HG02970 (cell line): ENCODE results near the gene PLEKHJ1.

ENCODE experiments used
- ATAC-seq: cut with Tn5 transposase; IDR thresholded peaks from one replicate; pipeline ENCODE4 v1.9.1; 2021; ENCODE audit warnings: mild to moderate bottlenecking, moderate library complexity, moderate number of reproducible peaks; ENCODE audit not compliant: unreplicated experiment, low FRiP score

PLEKHJ1 gene

GRCh38 chr19:2270157-2270422 lies 34.0 kb upstream of the PLEKHJ1 start:
- ATAC-seq, result no peak

GRCh38 chr19:2269244-2270156 lies 33.4 kb upstream of the PLEKHJ1 start:
- peak; percentile 58 for ATAC-seq

- ATAC-seq, result no peak
Measured at GRCh38 chr19:2268861-2269243, 32.7 kb upstream of the PLEKHJ1 start.

GRCh38 chr19:2268480-2268830 lies 32.3 kb upstream of the PLEKHJ1 start:
- no peak for ATAC-seq

- ATAC-seq, result no peak
Measured at GRCh38 chr19:2266183-2266993, 30.3 kb upstream of the PLEKHJ1 start.

GRCh38 chr19:2261438-2262172 lies 25.5 kb upstream of the PLEKHJ1 start:
- ATAC-seq, result no peak

- ATAC-seq, result no peak
Measured at GRCh38 chr19:2260341-2260805, 24.2 kb upstream of the PLEKHJ1 start.

- ATAC-seq, result no peak
Measured at GRCh38 chr19:2259336-2259735, 23.2 kb upstream of the PLEKHJ1 start.

GRCh38 chr19:2255982-2256685 lies 20.0 kb upstream of the PLEKHJ1 start, which contains the start of gene JSRP1:
TSS of gene JSRP1 (minus strand) at chr19:2256417. CDS start at chr19:2255314, 1,103 bp downstream.
- ATAC-seq, result no peak

- ATAC-seq, result no peak
Measured at GRCh38 chr19:2255112-2255845, 19.1 kb upstream of the PLEKHJ1 start.

- ATAC-seq, result no peak
Measured at GRCh38 chr19:2254064-2254872, 18.1 kb upstream of the PLEKHJ1 start.

GRCh38 chr19:2253106-2254063 lies 17.3 kb upstream of the PLEKHJ1 start:
- no peak for ATAC-seq

- ATAC-seq, result no peak
Measured at GRCh38 chr19:2252797-2253105, 16.6 kb upstream of the PLEKHJ1 start.

- no peak for ATAC-seq
Measured at GRCh38 chr19:2252055-2252796, 16.1 kb upstream of the PLEKHJ1 start.

- ATAC-seq, result no peak
Measured at GRCh38 chr19:2251106-2252054, 15.3 kb upstream of the PLEKHJ1 start.

GRCh38 chr19:2250766-2251105 lies 14.6 kb upstream of the PLEKHJ1 start:
- ATAC-seq, result no peak
